Mononuclear cell (primary cell): ENCODE results near the gene PTPRU. TPM values are rescaled to one million over a fixed set of nuclear protein-coding genes. Genes with fewer than 3 reads are reported as not detected.

ENCODE experiments used
- H3K27me3 ChIP-seq: 2 replicates; pipeline ENCODE4 v1.6.0; 2011; ENCODE audit warnings: low read length, control low read depth; ENCODE audit not compliant: insufficient read depth
- H3K4me1 ChIP-seq: 2 replicates; pipeline ENCODE4 v1.5.1; 2011; ENCODE audit warnings: mild to moderate bottlenecking, low read length, control low read depth; ENCODE audit not compliant: insufficient read depth
- H3K4me3 ChIP-seq: 2 replicates; pipeline ENCODE4 v1.5.1; 2011; ENCODE audit warnings: mild to moderate bottlenecking, low read length, moderate library complexity
- H3K9me3 ChIP-seq: 2 replicates; pipeline ENCODE4 v1.5.1; 2011; ENCODE audit warnings: low read depth, mild to moderate bottlenecking, control low read depth, low read length
- total RNA-seq: library from RNA; depleted of rRNA; stranded (reverse); fragments of >200 nt; gene quantifications from one replicate; pipeline ENCODE4 v1.2.3, GENCODE V29; 2012

The PTPRU gene
- total RNA-seq, 1 donor = 0.52 TPM

GRCh38 chr1:29281571-29281970 is 45.2 kb downstream of the PTPRU start:
- no peaks in the 10 kb centered on the region for H3K4me1 ChIP-seq
- no peaks in the 10 kb centered on the region for H3K27me3 ChIP-seq
- H3K4me3 ChIP-seq = no peak overlapping the region
- H3K9me3 ChIP-seq = no peaks in the 10 kb centered on the region

- Histone ChIP-seq H3K4me1 (no peaks in the 10 kb centered on the region), H3K4me3 (no peak overlapping the region), H3K9me3 (no peaks in the 10 kb centered on the region), H3K27me3 (no peaks in the 10 kb centered on the region)
Measured at GRCh38 chr1:29282135-29282923, 46.0 kb downstream of the PTPRU start.

- no peaks in the 10 kb centered on the region for H3K9me3 ChIP-seq
- H3K4me3 ChIP-seq = no peak overlapping the region
- H3K27me3 ChIP-seq = no peaks in the 10 kb centered on the region
- no peaks in the 10 kb centered on the region for H3K4me1 ChIP-seq
Measured at GRCh38 chr1:29282924-29283803, 46.8 kb downstream of the PTPRU start.

GRCh38 chr1:29283804-29284195 is 47.5 kb downstream of the PTPRU start:
- Histone ChIP-seq H3K4me3 (no peak overlapping the region), H3K27me3 (no peaks in the 10 kb centered on the region), H3K4me1 (no peaks in the 10 kb centered on the region), H3K9me3 (no peaks in the 10 kb centered on the region)

- Histone ChIP-seq H3K27me3 (no peaks in the 10 kb centered on the region), H3K9me3 (no peaks in the 10 kb centered on the region), H3K4me3 (no peak overlapping the region), H3K4me1 (no peaks in the 10 kb centered on the region)
Measured at GRCh38 chr1:29284286-29284960, 48.1 kb downstream of the PTPRU start.

GRCh38 chr1:29284961-29285560 is 48.7 kb downstream of the PTPRU start:
- H3K4me3 ChIP-seq = no peak overlapping the region

GRCh38 chr1:29285771-29286170 is 49.4 kb downstream of the PTPRU start:
- no peaks in the 10 kb centered on the region for H3K4me1 ChIP-seq

More at GRCh38 chr1:29284961-29285560, 48.7 kb downstream of the PTPRU start:
- no peaks in the 10 kb centered on the region for H3K4me1 ChIP-seq
- H3K9me3 ChIP-seq = no peaks in the 10 kb centered on the region
- H3K27me3 ChIP-seq = no peaks in the 10 kb centered on the region

GRCh38 chr1:29286194-29286767 is 50.0 kb downstream of the PTPRU start:
- no peak overlapping the region for H3K4me3 ChIP-seq
- H3K27me3 ChIP-seq = no peaks in the 10 kb centered on the region
- H3K9me3 ChIP-seq = no peaks in the 10 kb centered on the region
- H3K4me1 ChIP-seq = no peaks in the 10 kb centered on the region

More at GRCh38 chr1:29285771-29286170, 49.4 kb downstream of the PTPRU start:
- Histone ChIP-seq H3K4me3 (no peak overlapping the region), H3K9me3 (no peaks in the 10 kb centered on the region), H3K27me3 (no peaks in the 10 kb centered on the region)

- Histone ChIP-seq H3K4me1 (no peaks in the 10 kb centered on the region), H3K9me3 (no peaks in the 10 kb centered on the region), H3K4me3 (no peak overlapping the region), H3K27me3 (no peaks in the 10 kb centered on the region)
Measured at GRCh38 chr1:29289493-29289892, 53.2 kb downstream of the PTPRU start.

GRCh38 chr1:29290414-29290985 is 54.2 kb downstream of the PTPRU start:
- H3K9me3 ChIP-seq = no peaks in the 10 kb centered on the region
- no peak overlapping the region for H3K4me3 ChIP-seq
- no peaks in the 10 kb centered on the region for H3K27me3 ChIP-seq
- no peaks in the 10 kb centered on the region for H3K4me1 ChIP-seq

GRCh38 chr1:29291756-29292155 is 55.4 kb downstream of the PTPRU start:
- H3K4me1 ChIP-seq = no peaks in the 10 kb centered on the region
- H3K9me3 ChIP-seq = no peaks in the 10 kb centered on the region
- no peak overlapping the region for H3K4me3 ChIP-seq
- H3K27me3 ChIP-seq = no peaks in the 10 kb centered on the region

- Histone ChIP-seq H3K4me1 (no peaks in the 10 kb centered on the region), H3K9me3 (no peaks in the 10 kb centered on the region), H3K27me3 (no peaks in the 10 kb centered on the region), H3K4me3 (no peak overlapping the region)
Measured at GRCh38 chr1:29292344-29292743, 56.0 kb downstream of the PTPRU start.

- Histone ChIP-seq H3K4me3 (no peak overlapping the region), H3K4me1 (no peaks in the 10 kb centered on the region), H3K27me3 (no peaks in the 10 kb centered on the region), H3K9me3 (no peaks in the 10 kb centered on the region)
Measured at GRCh38 chr1:29297450-29297849, 61.1 kb downstream of the PTPRU start.

- Histone ChIP-seq H3K9me3 (no peaks in the 10 kb centered on the region), H3K27me3 (no peaks in the 10 kb centered on the region), H3K4me1 (no peaks in the 10 kb centered on the region), H3K4me3 (no peak overlapping the region)
Measured at GRCh38 chr1:29298246-29298645, 61.9 kb downstream of the PTPRU start.
